K562 (cell line): Measurements from ENCODE around the gene FMOD.

ENCODE experiments used
- FOXM1 ChIP-seq, 2 experiments: fragments of 450-650 bp in 1 of 2; sonication (generic) in 1 of 2; formaldehyde crosslinking in 1 of 2; IDR thresholded peaks; 2 replicates each; pipeline versions ENCODE4 v1.6.1 to v1.9.0; 2017 to 2022; ENCODE audit warnings: low read depth in 2 of 2, mild to moderate bottlenecking in 2 of 2, missing genetic modification reagents in 1 of 2, moderate library complexity in 1 of 2
- MXD1 ChIP-seq: fragments of 250-450 bp; sonication (Bioruptor Pico); IDR thresholded peaks from 2 replicates; pipeline ENCODE4 v1.8.0; 2021; ENCODE audit warnings: borderline replicate concordance, mild to moderate bottlenecking, moderate library complexity; ENCODE audit not compliant: poor library complexity, severe bottlenecking

GRCh38 chr1:203307641-203308126, 43.2 kb downstream of the FMOD start:
- TF ChIP-seq FOXM1 (IDR thresholded peaks at IDR 0.05; ENCODE audit: low read depth), result no peak
- TF ChIP-seq FOXM1 (CRISPR knock-in tag; IDR thresholded peaks at IDR 0.05; ENCODE audit: low read depth), result no peak
- TF ChIP-seq MXD1, result no peak
